ENCODE results near the gene LRRC56. TPM values are rescaled to one million over a fixed set of nuclear protein-coding genes. Genes with fewer than 3 reads are reported as not detected.

The LRRC56 gene
- total and polyA plus RNA-seq, 2 of the 13 experiments (the other 11 are each of a cell fraction or from before 2014, with no cell fraction given) = 0.11 to 0.29 TPM

- TF ChIP-seq DRAP1 (CRISPR knock-in tag; IDR thresholded peaks at IDR 0.05) (peak; percentile 50; the same call in 1 of the 2 replicates), NFKBIZ (CRISPR knock-in tag; IDR thresholded peaks at IDR 0.05) (no peak), HMGXB4 (CRISPR knock-in tag; IDR thresholded peaks at IDR 0.05; ENCODE audit: borderline replicate concordance in 1 of 2, low read depth in 1 of 2) (peak in 1 of 2 experiments; percentile 20; a peak in 1 of 4 replicates), ZNF614 (CRISPR knock-in tag; IDR thresholded peaks at IDR 0.05; ENCODE audit: borderline replicate concordance) (peak; percentile 35; the same call in 1 of the 2 replicates), GATAD2A (CRISPR knock-in tag; IDR thresholded peaks at IDR 0.05) (peak; percentile 56), ZNF253 (CRISPR knock-in tag; IDR thresholded peaks at IDR 0.05; ENCODE audit: borderline replicate concordance) (0 out of 2 replicates have a peak, but pooled peaks have one; percentile 50), ZNF605 (CRISPR knock-in tag; IDR thresholded peaks at IDR 0.05) (no peak), YY1 (IDR thresholded peaks at IDR 0.05; ENCODE audit: insufficient read depth, insufficient replicate concordance, low read depth, low read length) (peak; percentile 32), PBX2 (CRISPR knock-in tag; IDR thresholded peaks at IDR 0.05) (no peak), HDAC1 (CRISPR knock-in tag; IDR thresholded peaks at IDR 0.05) (peak; percentile 61), SRY (CRISPR knock-in tag; IDR thresholded peaks at IDR 0.05) (0 out of 2 replicates have a peak, but pooled peaks have one; percentile 21), ZNF839 (CRISPR knock-in tag; IDR thresholded peaks at IDR 0.05; ENCODE audit: borderline replicate concordance) (peak; percentile 34; the same call in 1 of the 2 replicates), USF2 (IDR thresholded peaks at IDR 0.05; ENCODE audit: low read depth, low read length) (no peak), USF2 (CRISPR knock-in tag; IDR thresholded peaks at IDR 0.05; ENCODE audit: borderline replicate concordance) (peak; percentile 65; the same call in 1 of the 2 replicates), ZNF580 (CRISPR knock-in tag; IDR thresholded peaks at IDR 0.05; ENCODE audit: borderline replicate concordance, low read depth) (0 out of 2 replicates have a peak, but pooled peaks have one; percentile 23), U2AF2 (IDR thresholded peaks at IDR 0.05; ENCODE audit: low read depth, low read length) (0 out of 2 replicates have a peak, but pooled peaks have one; percentile 91), HMG20B (CRISPR knock-in tag; conservative IDR thresholded peaks at IDR 0.05) (no peak), SMAD3 (CRISPR knock-in tag; IDR thresholded peaks at IDR 0.05) (0 out of 2 replicates have a peak, but pooled peaks have one; percentile 28), MIER3 (CRISPR knock-in tag; IDR thresholded peaks at IDR 0.05; ENCODE audit: borderline replicate concordance) (peak; percentile 48; the same call in 1 of the 2 replicates), NR0B2 (CRISPR knock-in tag; IDR thresholded peaks at IDR 0.05) (no peak), ZSCAN21 (CRISPR knock-in tag; IDR thresholded peaks at IDR 0.05; ENCODE audit: borderline replicate concordance) (0 out of 2 replicates have a peak, but pooled peaks have one; percentile 53), KDM2A (CRISPR knock-in tag; IDR thresholded peaks at IDR 0.05; ENCODE audit: borderline replicate concordance, low read depth) (peak; percentile 85; the same call in 1 of the 2 replicates)
These were observed at the start of gene LRRC56 (continued) for GRCh38 chr11:536841-537621.
